IMR-90 (cell line): ENCODE results near the gene PINLYP. TPM values are rescaled to one million over a fixed set of nuclear protein-coding genes. Genes with fewer than 3 reads are reported as not detected.

Experiments
- ATAC-seq: fragments of 200-7000 bp; cut with Tn5 transposase; 2 replicates; pipeline ENCODE4 v1.9.1; 2020; ENCODE audit warnings: low read depth, mild to moderate bottlenecking, moderate library complexity
- BruUV-seq: library from RNA; stranded (reverse); fragments of 400-500 nt; replicated peaks from 2 replicates; lab custom pipeline; 2021; lab: Mats Ljungman, UMichigan
- CTCF ChIA-PET: fragments of 300-600 bp; formaldehyde crosslinking; extraction: SDS; loops from one replicate; lab custom pipeline; 2021; ENCODE audit warnings: antibody characterized with exemption; lab: Yijun Ruan, JAX
- POLR2A ChIA-PET: fragments of 300-600 bp; sonication (Branson Sonifier 250); formaldehyde crosslinking; loops from one replicate; lab custom pipeline; 2022; ENCODE audit warnings: antibody characterized with exemption; ENCODE audit not compliant: unreplicated experiment; lab: Charles Lee
- DNase-seq: peaks from one replicate; pipeline ENCODE4 v3.0.0; 2013
- H2AFZ ChIP-seq: replicated peaks from 2 replicates; pipeline ENCODE3; 2013; ENCODE audit warnings: low read length, mild to moderate bottlenecking; ENCODE audit not compliant: poor library complexity
- H2AK5ac ChIP-seq: 2 replicates; pipeline ENCODE4 v1.6.1; 2013; ENCODE audit warnings: low read depth, low read length, inconsistent platforms
- H2AK9ac ChIP-seq: replicated peaks from 2 replicates; pipeline ENCODE3; 2013; ENCODE audit warnings: mild to moderate bottlenecking, low read depth, low read length, moderate library complexity; ENCODE audit not compliant: poor library complexity
- H2BK120ac ChIP-seq: 2 replicates; pipeline ENCODE4 v1.6.1; 2013; ENCODE audit warnings: low read depth, low read length, inconsistent platforms
- H2BK15ac ChIP-seq: 3 replicates; pipeline ENCODE4 v1.6.1; 2013; ENCODE audit warnings: low read depth, low read length, inconsistent platforms
- H2BK20ac ChIP-seq: 2 replicates; pipeline ENCODE4 v1.6.1; 2013; ENCODE audit warnings: low read depth, mild to moderate bottlenecking, inconsistent platforms, low read length, moderate library complexity
- H2BK5ac ChIP-seq: 2 replicates; pipeline ENCODE4 v1.6.1; 2013; ENCODE audit warnings: mild to moderate bottlenecking, low read depth, low read length, inconsistent platforms; ENCODE audit not compliant: poor library complexity, severe bottlenecking
- H3K14ac ChIP-seq: replicated peaks from 2 replicates; pipeline ENCODE4 v1.6.1; 2013; ENCODE audit warnings: low read depth, low read length, inconsistent platforms
- H3K18ac ChIP-seq: 2 replicates; pipeline ENCODE4 v1.6.1; 2013; ENCODE audit warnings: low read depth, low read length, control low read depth
- H3K23ac ChIP-seq: 2 replicates; pipeline ENCODE4 v1.6.1; 2013; ENCODE audit warnings: low read depth, low read length, inconsistent platforms
- H3K27ac ChIP-seq: 2 replicates; pipeline ENCODE4 v1.5.1; 2013; ENCODE audit warnings: mild to moderate bottlenecking, control low read depth, low read length; ENCODE audit not compliant: insufficient read depth
- H3K27me3 ChIP-seq: 2 replicates; pipeline ENCODE4 v1.6.1; 2013; ENCODE audit warnings: low read length; ENCODE audit not compliant: control insufficient read depth, insufficient read depth
- H3K36me3 ChIP-seq: 2 replicates; pipeline ENCODE4 v1.6.1; 2013; ENCODE audit warnings: low read length, mixed read lengths; ENCODE audit not compliant: control insufficient read depth, insufficient read depth
- H3K4ac ChIP-seq: 2 replicates; pipeline ENCODE4 v1.6.1; 2013; ENCODE audit warnings: low read depth, low read length, inconsistent platforms
- H3K4me1 ChIP-seq: 2 replicates; pipeline ENCODE4 v1.6.1; 2013; ENCODE audit warnings: low read length, mixed read lengths; ENCODE audit not compliant: control insufficient read depth, insufficient read depth
- H3K4me2 ChIP-seq: 2 replicates; pipeline ENCODE4 v1.6.1; 2013; ENCODE audit warnings: low read depth, mild to moderate bottlenecking, control low read depth, low read length, moderate library complexity
- H3K4me3 ChIP-seq: 2 replicates; pipeline ENCODE4 v1.5.1; 2013; ENCODE audit warnings: low read depth, mild to moderate bottlenecking, control low read depth, low read length, moderate library complexity; ENCODE audit not compliant: insufficient read depth
- H3K56ac ChIP-seq: 2 replicates; pipeline ENCODE4 v1.6.1; 2013; ENCODE audit warnings: low read length, inconsistent platforms; ENCODE audit not compliant: insufficient read depth; ENCODE audit errors: extremely low read depth
- H3K79me1 ChIP-seq, 2 experiments: 2 replicates each; pipeline ENCODE4 v1.6.1; 2013; ENCODE audit warnings: low read length in 2 of 2, inconsistent platforms in 1 of 2, low read depth in 1 of 2
- H3K9ac ChIP-seq: 2 replicates; pipeline ENCODE4 v1.6.1; 2013; ENCODE audit warnings: low read depth, low read length, control low read depth
- H3K9me1 ChIP-seq: 2 replicates; pipeline ENCODE4 v1.6.1; 2013; ENCODE audit warnings: low read length, inconsistent platforms; ENCODE audit not compliant: insufficient read depth
- H3K9me3 ChIP-seq: 2 replicates; pipeline ENCODE4 v1.6.1; 2013; ENCODE audit warnings: low read length; ENCODE audit not compliant: control insufficient read depth, insufficient read depth
- H4K20me1 ChIP-seq: 2 replicates; pipeline ENCODE4 v1.6.1; 2013; ENCODE audit warnings: low read length, inconsistent platforms; ENCODE audit not compliant: insufficient read depth
- H4K5ac ChIP-seq: 2 replicates; pipeline ENCODE4 v1.6.1; 2013; ENCODE audit warnings: mild to moderate bottlenecking, low read depth, low read length, control low read depth
- H4K8ac ChIP-seq, 2 experiments: 2 replicates each; pipeline ENCODE4 v1.6.1; 2013; ENCODE audit warnings: low read depth in 2 of 2, low read length in 2 of 2, control low read depth in 1 of 2, inconsistent platforms in 1 of 2
- H4K91ac ChIP-seq: 2 replicates; pipeline ENCODE4 v1.6.1; 2013; ENCODE audit warnings: low read depth, low read length, inconsistent platforms; ENCODE audit not compliant: insufficient read depth
- CEBPB ChIP-seq: IDR thresholded peaks from 2 replicates; pipeline ENCODE4 v1.6.1; 2012; ENCODE audit warnings: low read depth, low read length, improper control_type of control experiment
- FOS ChIP-seq: fragments of 150-350 bp; IDR thresholded peaks from 2 replicates; pipeline ENCODE4 v1.6.1; 2016; ENCODE audit warnings: low read depth, low read length
- MAFK ChIP-seq: IDR thresholded peaks from 2 replicates; pipeline ENCODE4 v1.6.1; 2012; ENCODE audit warnings: low read depth, low read length, improper control_type of control experiment
- MXI1 ChIP-seq: IDR thresholded peaks from 2 replicates; pipeline ENCODE4 v1.6.1; 2012; ENCODE audit warnings: low read depth, mild to moderate bottlenecking, low read length, moderate library complexity, borderline replicate concordance
- RCOR1 ChIP-seq: IDR thresholded peaks from 2 replicates; pipeline ENCODE4 v1.6.1; 2012; ENCODE audit warnings: mild to moderate bottlenecking, low read length, improper control_type of control experiment; ENCODE audit not compliant: insufficient replicate concordance
- WGBS, 2 experiments: methylation state at CpG; one replicate each; pipeline versions ENCODE4 v1.1.5 to v1.1.7; 2013; ENCODE audit warnings: missing lambda C conversion rate in 2 of 2; ENCODE audit not compliant: insufficient read length in 1 of 2; ENCODE audit errors: extremely low coverage in 2 of 2; 5-methylcytosine and 5-hydroxymethylcytosine counted together
- dilution Hi-C: fragments of 300-500 bp; cut with HindIII; formaldehyde crosslinking; loops from one replicate; pipeline ENCODE4 v1.14.3; 2018; ENCODE audit warnings: low sequenced_read_pairs; ENCODE audit not compliant: unreplicated experiment
- in situ Hi-C: fragments of 300-500 bp; cut with MboI; formaldehyde crosslinking; loops from 3 replicates; pipeline ENCODE4 v1.14.3; 2019; ENCODE audit warnings: low sequenced_read_pairs, inconsistent platforms, mixed read lengths
- intact Hi-C: fragments of 100-400 bp; cut with micrococcal nuclease; formaldehyde crosslinking; loops from 2 replicates; pipeline ENCODE4 v1.10.0; 2022
- polyA plus RNA-seq, 3 experiments: library from polyadenylated mRNA; depleted of rRNA; stranded (reverse); fragments of >200 nt; gene quantifications; 2 replicates each; pipeline ENCODE4 v1.2.3, GENCODE V29; 2012; ENCODE audit warnings: low replicate concordance in 1 of 3
- total RNA-seq: library from RNA; depleted of rRNA; stranded (reverse); fragments of >200 nt; gene quantifications from 2 replicates; pipeline ENCODE4 v1.2.3, GENCODE V29; 2012

The PINLYP gene
- total and polyA plus RNA-seq, 2 of the 4 experiments (the other 2 are of a cell fraction), result 0.54 to 1.4 TPM

GRCh38 chr19:43561139-43561970 is 14.2 kb upstream of the PINLYP start (continued):
- no peak for TF ChIP-seq CEBPB
- no peak for TF ChIP-seq MAFK

GRCh38 chr19:43562226-43562697 is 13.3 kb upstream of the PINLYP start:
- Histone ChIP-seq H2BK15ac (peak overlapping the region; percentile 89; the same call in 1 of the 3 replicates), H2AK5ac (peak overlapping the region; percentile 89), H2AFZ (no peak overlapping the region), H4K8ac (peak overlapping the region in 1 of 2 experiments; percentile 35; a peak in 1 of 4 replicates), H3K4ac (peak overlapping the region; percentile 71), H3K4me3 (no peak overlapping the region), H4K20me1 (peaks cover 6% of the 10 kb centered on the region; the same call in 1 of the 2 replicates), H3K9ac (no peak overlapping the region), H3K79me1 (peaks cover 16 to 51% of the 10 kb centered on the region in 2 experiments; a peak in 3 of 4 replicates), H3K9me3 (no peaks in the 10 kb centered on the region), H2BK120ac (peak overlapping the region; percentile 68; the same call in 1 of the 2 replicates), H2AK9ac (peak overlapping the region; percentile 52), H3K9me1 (peaks cover 29% of the 10 kb centered on the region), H3K23ac (no peak overlapping the region), H3K18ac (peak overlapping the region; percentile 7; the same call in 1 of the 2 replicates), H3K4me2 (no peak overlapping the region), H3K36me3 (peaks cover 9% of the 10 kb centered on the region), H3K56ac (no peak overlapping the region), H2BK5ac (peak overlapping the region; percentile 58), H4K91ac (peak overlapping the region; percentile 49), H4K5ac (no peak overlapping the region; the same call in 1 of the 2 replicates), H3K14ac (no peak overlapping the region), H3K27ac (no peak overlapping the region), H3K27me3 (no peaks in the 10 kb centered on the region), H3K4me1 (peaks cover 5% of the 10 kb centered on the region), H2BK20ac (peak overlapping the region; percentile 31; the same call in 1 of the 2 replicates)
- dilution Hi-C loops (no loop called here), in situ Hi-C loops (no loop called here), intact Hi-C loops (no loop called here)
- ChIA-PET CTCF (no interaction called here), POLR2A (interaction anchor here (0.6 kb wide), 1 partner anchor 29 kb away, joined by 3 read pairs; no protein-coding TSS in a partner anchor)
- BruUV-seq, result no TSS peak
- ATAC-seq (no peak), DNase-seq (no peak)
- TF ChIP-seq RCOR1, result peak; percentile 42
- peak; percentile 49; the same call in 1 of the 2 replicates for TF ChIP-seq FOS
- TF ChIP-seq MXI1, result no peak
- WGBS, 2 experiments, result 100% methylated on average over 2 of the region's 6 CpGs; no CpG with 5 or more reads in 1 of the 2 experiments
